ENCODE data around the gene TAF11L14.

GRCh38 chr5:17680737-17681136, 46.5 kb downstream of the TAF11L14 start:
- TF ChIP-seq TCF7L2 (IDR thresholded peaks at IDR 0.05; ENCODE audit: borderline replicate concordance, extremely low read depth, insufficient read depth, insufficient read length) (no peak), CTCF (IDR thresholded peaks at IDR 0.05 in 2 of 3, conservative IDR thresholded peaks at IDR 0.05 in 1 of 3; ENCODE audit: borderline replicate concordance in 1 of 3, insufficient read depth in 1 of 3, low read depth in 2 of 3, low read length in 2 of 3) (no peak), EZH2phosphoT487 (IDR thresholded peaks at IDR 0.05; ENCODE audit: borderline replicate concordance) (no peak), POLR2A (IDR thresholded peaks at IDR 0.05; ENCODE audit: borderline replicate concordance, extremely low read depth, insufficient read depth, insufficient read length) (no peak), MAX (IDR thresholded peaks at IDR 0.05) (no peak)
